Measurements from ENCODE around the gene MRM2. TPM values are rescaled to one million over a fixed set of nuclear protein-coding genes. Genes with fewer than 3 reads are reported as not detected.

The MRM2 gene
- total and polyA plus RNA-seq, 2 donors from 2014 or later: 25.6 TPM

DNA sequence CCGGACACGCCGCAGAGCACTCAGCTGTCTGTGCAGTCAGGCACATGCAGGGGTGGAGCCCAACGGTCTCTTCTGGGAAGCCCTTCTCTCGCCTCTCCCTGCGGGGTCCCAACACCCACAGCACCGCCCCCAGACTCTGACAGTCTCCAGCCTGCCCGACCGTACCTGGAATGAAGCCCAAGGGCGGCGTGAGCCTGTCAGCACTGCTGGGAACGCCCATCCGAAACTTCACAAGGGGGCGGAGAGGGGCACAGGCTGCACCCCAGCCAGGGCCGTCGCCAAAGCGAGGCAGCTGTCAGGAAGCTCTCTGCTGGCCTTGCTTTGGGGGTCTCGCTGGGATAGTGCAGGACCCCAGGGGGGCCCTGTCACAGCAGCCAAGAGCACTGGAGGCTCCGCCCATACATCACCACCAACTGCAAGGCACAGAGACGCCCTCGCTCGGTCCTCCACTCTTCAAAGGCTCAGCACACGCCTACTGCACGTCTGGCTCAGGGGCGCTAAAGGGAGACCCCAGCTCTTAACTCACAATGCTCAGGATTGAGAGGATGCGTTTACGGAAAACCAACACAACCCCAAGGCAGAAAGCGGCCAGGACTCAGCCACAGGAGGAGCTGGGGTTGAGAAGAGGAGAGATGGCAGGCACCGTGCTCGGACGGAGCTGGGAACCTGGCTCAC lies 40.2 kb downstream of the MRM2 start:
- Histone ChIP-seq H3K4me1 (ENCODE audit: control insufficient read depth in 2 of 3, insufficient read depth in 2 of 3, low read depth in 1 of 3, low read length in 3 of 3) (peaks cover 0 to 3% (median 0%) of the 10 kb centered on the region in 3 donors), H3K4me3 (ENCODE audit: low read length in 3 of 3) (no peak overlapping the region), H3K27ac (ENCODE audit: low read depth in 2 of 2, low read length in 2 of 2) (no peak overlapping the region), H3K9ac (ENCODE audit: low read length in 3 of 3) (no peak overlapping the region), H3K27me3 (ENCODE audit: control insufficient read depth, insufficient read depth, low read length) (no peaks in the 10 kb centered on the region), H3K36me3 (ENCODE audit: control insufficient read depth in 2 of 3, insufficient read depth in 3 of 3, low read length in 3 of 3) (no peaks in the 10 kb centered on the region), H3K9me3 (ENCODE audit: control insufficient read depth in 2 of 3, insufficient read depth in 1 of 3, low read length in 3 of 3) (no peaks in the 10 kb centered on the region)
- FAIRE-seq (no peak), DNase-seq (peak in 1 of 5 donors; percentile 54)
- intact Hi-C loops (cut with DNase I): loop anchor here (10.0 kb wide), 1 partner anchor 617 kb away; no protein-coding TSS in a partner anchor
- TF ChIP-seq, protein P1, sequence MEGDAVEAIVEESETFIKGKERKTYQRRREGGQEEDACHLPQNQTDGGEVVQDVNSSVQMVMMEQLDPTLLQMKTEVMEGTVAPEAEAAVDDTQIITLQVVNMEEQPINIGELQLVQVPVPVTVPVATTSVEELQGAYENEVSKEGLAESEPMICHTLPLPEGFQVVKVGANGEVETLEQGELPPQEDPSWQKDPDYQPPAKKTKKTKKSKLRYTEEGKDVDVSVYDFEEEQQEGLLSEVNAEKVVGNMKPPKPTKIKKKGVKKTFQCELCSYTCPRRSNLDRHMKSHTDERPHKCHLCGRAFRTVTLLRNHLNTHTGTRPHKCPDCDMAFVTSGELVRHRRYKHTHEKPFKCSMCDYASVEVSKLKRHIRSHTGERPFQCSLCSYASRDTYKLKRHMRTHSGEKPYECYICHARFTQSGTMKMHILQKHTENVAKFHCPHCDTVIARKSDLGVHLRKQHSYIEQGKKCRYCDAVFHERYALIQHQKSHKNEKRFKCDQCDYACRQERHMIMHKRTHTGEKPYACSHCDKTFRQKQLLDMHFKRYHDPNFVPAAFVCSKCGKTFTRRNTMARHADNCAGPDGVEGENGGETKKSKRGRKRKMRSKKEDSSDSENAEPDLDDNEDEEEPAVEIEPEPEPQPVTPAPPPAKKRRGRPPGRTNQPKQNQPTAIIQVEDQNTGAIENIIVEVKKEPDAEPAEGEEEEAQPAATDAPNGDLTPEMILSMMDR (IDR thresholded peaks at IDR 0.05; ENCODE audit: borderline replicate concordance, extremely low read depth, insufficient read depth): no peak

DNA sequence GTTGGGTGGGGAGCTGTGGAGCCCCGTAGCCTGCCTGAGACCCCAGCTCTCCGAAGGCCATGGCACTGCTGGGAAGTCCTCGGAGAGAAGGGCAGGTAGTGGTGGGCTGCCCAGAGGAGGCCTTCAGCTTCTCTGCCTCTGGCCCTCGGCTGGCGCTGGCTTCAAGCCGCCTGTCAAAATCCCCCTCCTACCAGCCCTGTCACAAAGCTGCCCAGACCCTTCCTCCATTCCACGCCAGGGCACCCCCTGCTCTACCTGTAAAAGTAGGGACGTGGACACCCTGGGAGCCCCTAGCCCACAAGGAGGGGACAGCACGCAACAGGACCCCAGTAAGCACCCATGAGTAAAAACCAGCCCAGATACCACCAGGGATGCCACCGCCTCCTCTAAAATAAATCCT lies 40.9 kb downstream of the MRM2 start:
- FAIRE-seq (no peak), DNase-seq (peak in 1 of 5 donors; percentile 28)
- H3K27ac ChIP-seq (ENCODE audit: low read depth in 2 of 2, low read length in 2 of 2): no peak overlapping the region
- no peaks in the 10 kb centered on the region for H3K9me3 ChIP-seq (ENCODE audit: control insufficient read depth in 2 of 3, insufficient read depth in 1 of 3, low read length in 3 of 3)
- TF ChIP-seq, protein P1 (IDR thresholded peaks at IDR 0.05; ENCODE audit: borderline replicate concordance, extremely low read depth, insufficient read depth): no peak
- H3K27me3 ChIP-seq (ENCODE audit: control insufficient read depth, insufficient read depth, low read length): no peaks in the 10 kb centered on the region
- no peak overlapping the region for H3K9ac ChIP-seq (ENCODE audit: low read length in 3 of 3)
- H3K4me1 ChIP-seq (ENCODE audit: control insufficient read depth in 2 of 3, insufficient read depth in 2 of 3, low read depth in 1 of 3, low read length in 3 of 3): peaks cover 0 to 3% (median 0%) of the 10 kb centered on the region in 3 donors
- H3K36me3 ChIP-seq (ENCODE audit: control insufficient read depth in 2 of 3, insufficient read depth in 3 of 3, low read length in 3 of 3): no peaks in the 10 kb centered on the region
- H3K4me3 ChIP-seq (ENCODE audit: low read length in 3 of 3): no peak overlapping the region
- intact Hi-C loops (cut with DNase I): loop anchor here (10.0 kb wide), 1 partner anchor 616 kb away; no protein-coding TSS in a partner anchor

DNA sequence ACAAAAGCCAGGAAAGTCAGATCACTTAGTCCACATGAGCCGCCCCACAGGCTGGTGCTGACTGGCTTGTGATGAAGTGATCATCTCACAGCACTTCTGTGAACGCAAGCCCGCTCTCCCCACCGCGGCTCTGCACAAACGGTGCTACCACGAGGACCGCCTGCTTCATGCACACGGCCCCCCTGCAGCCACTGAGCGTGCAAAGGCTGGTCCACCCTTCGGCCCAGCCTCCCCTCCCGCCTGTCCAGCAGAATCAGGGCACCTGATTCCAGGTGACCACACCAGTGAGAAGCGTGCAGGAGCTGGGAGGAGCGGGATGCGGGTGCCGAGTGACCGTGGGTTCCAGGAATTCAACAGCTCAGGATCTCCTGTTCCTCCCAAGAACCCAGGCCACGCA lies 41.4 kb downstream of the MRM2 start:
- H3K9ac ChIP-seq (ENCODE audit: low read length in 3 of 3): no peak overlapping the region
- DNase-seq: peak in 1 of 5 donors; percentile 22
- no peak overlapping the region for H3K4me3 ChIP-seq (ENCODE audit: low read length in 3 of 3)
- intact Hi-C loops (cut with DNase I): loop anchor here (10.0 kb wide), 1 partner anchor 616 kb away; no protein-coding TSS in a partner anchor
- H3K36me3 ChIP-seq (ENCODE audit: control insufficient read depth in 2 of 3, insufficient read depth in 3 of 3, low read length in 3 of 3): no peaks in the 10 kb centered on the region
- peaks cover 0 to 2% (median 0%) of the 10 kb centered on the region in 3 donors for H3K9me3 ChIP-seq (ENCODE audit: control insufficient read depth in 2 of 3, insufficient read depth in 1 of 3, low read length in 3 of 3)
- H3K27me3 ChIP-seq (ENCODE audit: control insufficient read depth, insufficient read depth, low read length): no peaks in the 10 kb centered on the region
- peaks cover 0 to 3% (median 0%) of the 10 kb centered on the region in 3 donors for H3K4me1 ChIP-seq (ENCODE audit: control insufficient read depth in 2 of 3, insufficient read depth in 2 of 3, low read depth in 1 of 3, low read length in 3 of 3)
- TF ChIP-seq, protein P1 (IDR thresholded peaks at IDR 0.05; ENCODE audit: borderline replicate concordance, extremely low read depth, insufficient read depth): no peak
- no peak overlapping the region for H3K27ac ChIP-seq (ENCODE audit: low read depth in 2 of 2, low read length in 2 of 2)
- FAIRE-seq: no peak
